Posterior vena cava (tissue), 2 donors: ENCODE results near the gene CELF6. TPM values are rescaled to one million over a fixed set of nuclear protein-coding genes. Genes with fewer than 3 reads are reported as not detected.

Source experiments
- DNase-seq: peaks from one replicate; pipeline ENCODE4 v3.0.0-alpha.2; 2020; ENCODE audit warnings: low spot score
- intact Hi-C, 2 donors: fragments of 100-400 bp; cut with DNase I; formaldehyde crosslinking; loops; one replicate each; pipeline versions ENCODE4 v1.14.1 to v1.14.2; 2022 to 2023
- long read RNA-seq, 2 donors: library from polyadenylated mRNA; unstranded; transcript quantifications; one replicate each; pipeline ENCODE4 v2.0.0, GENCODE V29; 2020 to 2021
- total RNA-seq, 2 donors: library from RNA; stranded (reverse); fragmentation: NEBNext Ultra II Directional; extraction: Animal tissue kit (Norgen Biotek cat#: 25700); gene quantifications; one replicate each; pipeline ENCODE4 v1.2.1, GENCODE V29; 2021
- donor health status: DM: yes; HTN: yes; CAD: no.
- donor health status: DM: yes; HTN: yes; CAD: no.

The CELF6 gene
- total RNA-seq = 1 to 10 TPM in 1 of 2 donors, under 1 TPM in 1; 0.76 to 1.6 TPM
- long read RNA-seq, donor 1 = 0 reads
- long read RNA-seq, donor 2 = 0 reads

- intact Hi-C loops = no loop called here
- peak; percentile 95 for DNase-seq
These were observed at the start of gene CELF6 for GRCh38 chr15:72319985-72320671. TSS of gene CELF6 (minus strand) at chr15:72320157. CDS start at chr15:72319874, 283 bp downstream.

GRCh38 chr15:72368899-72369298 is 48.9 kb upstream of the CELF6 start:
- intact Hi-C loops = no loop called here
- no peak for DNase-seq

- intact Hi-C loops = no loop called here
- no peak for DNase-seq
These were observed 48.4 kb upstream of the CELF6 start for GRCh38 chr15:72368325-72368724.

GRCh38 chr15:72365844-72366243 is 45.9 kb upstream of the CELF6 start:
- intact Hi-C loops = no loop called here
- no peak for DNase-seq

GRCh38 chr15:72361176-72361575 is 41.2 kb upstream of the CELF6 start:
- intact Hi-C loops = no loop called here
- no peak for DNase-seq

- intact Hi-C loops = no loop called here
- no peak for DNase-seq
These were observed 38.8 kb upstream of the CELF6 start for GRCh38 chr15:72358650-72359171.

GRCh38 chr15:72358121-72358520 is 38.2 kb upstream of the CELF6 start:
- DNase-seq = no peak
- intact Hi-C loops = no loop called here

GRCh38 chr15:72354496-72354895 is 34.5 kb upstream of the CELF6 start:
- intact Hi-C loops = no loop called here
- no peak for DNase-seq

- intact Hi-C loops = no loop called here
- no peak for DNase-seq
These were observed 33.3 kb upstream of the CELF6 start for GRCh38 chr15:72353266-72353665.

- intact Hi-C loops = no loop called here
- no peak for DNase-seq
These were observed 25.8 kb upstream of the CELF6 start for GRCh38 chr15:72345806-72346205.

GRCh38 chr15:72345280-72345679 is 25.3 kb upstream of the CELF6 start:
- intact Hi-C loops = no loop called here

GRCh38 chr15:72344602-72345001 is 24.6 kb upstream of the CELF6 start:
- no peak for DNase-seq
- intact Hi-C loops = no loop called here

More at GRCh38 chr15:72345280-72345679, 25.3 kb upstream of the CELF6 start:
- DNase-seq = no peak

- intact Hi-C loops = no loop called here
- no peak for DNase-seq
These were observed 22.4 kb upstream of the CELF6 start for GRCh38 chr15:72342385-72342784.

- no peak for DNase-seq
- intact Hi-C loops = no loop called here
These were observed 21.4 kb upstream of the CELF6 start for GRCh38 chr15:72341361-72341760.

- intact Hi-C loops = no loop called here
- no peak for DNase-seq
These were observed 20.4 kb upstream of the CELF6 start for GRCh38 chr15:72340366-72340765.

GRCh38 chr15:72339777-72340177 is 19.8 kb upstream of the CELF6 start:
- intact Hi-C loops = no loop called here
- no peak for DNase-seq

GRCh38 chr15:72338617-72339321 is 18.8 kb upstream of the CELF6 start:
- DNase-seq = no peak
- intact Hi-C loops = no loop called here

- no peak for DNase-seq
- intact Hi-C loops = no loop called here
These were observed 18.2 kb upstream of the CELF6 start for GRCh38 chr15:72338148-72338547.

- no peak for DNase-seq
- intact Hi-C loops = no loop called here
These were observed 14.9 kb upstream of the CELF6 start for GRCh38 chr15:72334842-72335241.

GRCh38 chr15:72331021-72331420 is 11.1 kb upstream of the CELF6 start:
- intact Hi-C loops = no loop called here
- no peak for DNase-seq

GRCh38 chr15:72323752-72324151 is 3.8 kb upstream of the CELF6 start:
- intact Hi-C loops = no loop called here
- no peak for DNase-seq
